Fibroblast of lung (primary cell): ENCODE data around the gene ZDHHC3. TPM values are rescaled to one million over a fixed set of nuclear protein-coding genes. Genes with fewer than 3 reads are reported as not detected.

Source experiments
- DNase-seq, 2 donors: peaks; one replicate each; pipeline versions ENCODE4 v3.0.0 to v3.0.0-alpha.2; 2010; ENCODE audit warnings: low read depth in 2 of 2
- H2AFZ ChIP-seq: 2 replicates; pipeline ENCODE4 v1.5.1; 2012; ENCODE audit warnings: low read length, control low read depth, inconsistent platforms
- H3K27ac ChIP-seq: 2 replicates; pipeline ENCODE4 v1.5.1; 2011; ENCODE audit warnings: low read length, control low read depth; ENCODE audit not compliant: insufficient read depth
- H3K27me3 ChIP-seq: 2 replicates; pipeline ENCODE4 v1.5.1; 2011; ENCODE audit warnings: mild to moderate bottlenecking, low read length; ENCODE audit not compliant: control insufficient read depth, insufficient read depth
- H3K36me3 ChIP-seq: 2 replicates; pipeline ENCODE4 v1.5.1; 2011; ENCODE audit warnings: low read length; ENCODE audit not compliant: control insufficient read depth, insufficient read depth
- H3K4me1 ChIP-seq: 2 replicates; pipeline ENCODE4 v1.5.1; 2011; ENCODE audit warnings: low read length; ENCODE audit not compliant: control insufficient read depth, insufficient read depth; ENCODE audit errors: extremely low read depth
- H3K4me2 ChIP-seq: 2 replicates; pipeline ENCODE4 v1.5.1; 2011; ENCODE audit warnings: low read length, control low read depth; ENCODE audit not compliant: insufficient read depth; ENCODE audit errors: extremely low read depth
- H3K4me3 ChIP-seq, 4 experiments: fragments of 200-600 bp in 1 of 4; sonication (generic) in 1 of 4; replicated peaks in 1 of 4; 2 replicates each; pipeline ENCODE4 v1.5.1; 2011 to 2016; ENCODE audit warnings: low read length in 4 of 4, low read depth in 3 of 4, mild to moderate bottlenecking in 3 of 4, control low read depth in 2 of 4, inconsistent platforms in 1 of 4, mixed read lengths in 1 of 4; ENCODE audit not compliant: insufficient read depth in 1 of 4; ENCODE audit errors: control extremely low read depth in 1 of 4
- H3K79me2 ChIP-seq: 2 replicates; pipeline ENCODE4 v1.5.1; 2012; ENCODE audit warnings: mild to moderate bottlenecking, low read length, inconsistent platforms; ENCODE audit not compliant: control insufficient read depth, insufficient read depth
- H3K9ac ChIP-seq: 2 replicates; pipeline ENCODE4 v1.5.1; 2011; ENCODE audit warnings: mild to moderate bottlenecking, low read length, control low read depth; ENCODE audit not compliant: insufficient read depth
- H3K9me3 ChIP-seq: 2 replicates; pipeline ENCODE4 v1.5.1; 2012; ENCODE audit warnings: low read depth, low read length; ENCODE audit not compliant: control insufficient read depth, insufficient read depth
- H4K20me1 ChIP-seq: 2 replicates; pipeline ENCODE4 v1.5.1; 2011; ENCODE audit warnings: low read length; ENCODE audit not compliant: control insufficient read depth, insufficient read depth; ENCODE audit errors: extremely low read depth
- CTCF ChIP-seq, 2 donors: IDR thresholded peaks in 1 of 2; conservative IDR thresholded peaks in 1 of 2; 1 replicate in 1 of 2; 2 replicates in 1 of 2; pipeline ENCODE4 v1.5.1; 2011 to 2012; ENCODE audit warnings: low read length in 2 of 2, control low read depth in 1 of 2, inconsistent platforms in 1 of 2, low read depth in 1 of 2, mild to moderate bottlenecking in 1 of 2
- EZH2 ChIP-seq: IDR thresholded peaks from 2 replicates; pipeline ENCODE4 v1.5.1; 2012; ENCODE audit warnings: low read length, control low read depth, mild to moderate bottlenecking; ENCODE audit errors: missing control alignments
- polyA plus RNA-seq, 2 donors: library from polyadenylated mRNA; depleted of rRNA in 1 of 2; stranded (reverse) in 1 of 2; unstranded in 1 of 2; fragments of >200 nt; gene quantifications; 2 replicates each; pipeline ENCODE4 v1.2.1, GENCODE V29; 2011 to 2012; ENCODE audit warnings: missing spikeins in 1 of 2
- total RNA-seq: library from RNA; depleted of rRNA; stranded (reverse); fragments of >200 nt; gene quantifications from 2 replicates; pipeline ENCODE4 v1.2.1, GENCODE V29; 2014

Gene ZDHHC3
- total and polyA plus RNA-seq, 2 donors (not counting 1 experiment from before 2014, with no cell fraction given): 53.2 to 126 TPM

GRCh38 chr3:44899683-44900367, 76.1 kb downstream of the ZDHHC3 start:
- Histone ChIP-seq H3K4me2 (no peak overlapping the region), H3K27ac (no peak overlapping the region), H3K27me3 (peaks cover 2% of the 10 kb centered on the region), H3K9ac (no peak overlapping the region), H3K9me3 (no peaks in the 10 kb centered on the region), H3K4me1 (no peaks in the 10 kb centered on the region), H3K36me3 (no peaks in the 10 kb centered on the region), H4K20me1 (no peaks in the 10 kb centered on the region), H3K4me3 (no peak overlapping the region), H3K79me2 (no peaks in the 10 kb centered on the region), H2AFZ (no peak overlapping the region)
- TF ChIP-seq EZH2: no peak
- TF ChIP-seq CTCF (conservative IDR thresholded peaks at IDR 0.05 in 1 of 2, IDR thresholded peaks at IDR 0.05 in 1 of 2; ENCODE audit: low read depth in 1 of 2, low read length in 2 of 2): no peak
- DNase-seq: no peak

- H3K4me3 ChIP-seq: no peak overlapping the region
- H3K27ac ChIP-seq: no peak overlapping the region
- H3K79me2 ChIP-seq: no peaks in the 10 kb centered on the region
- no peak for DNase-seq
- no peaks in the 10 kb centered on the region for H3K36me3 ChIP-seq
- H3K4me2 ChIP-seq: no peak overlapping the region
- H3K27me3 ChIP-seq: peaks cover 2% of the 10 kb centered on the region
- TF ChIP-seq EZH2 (no peak), CTCF (conservative IDR thresholded peaks at IDR 0.05 in 1 of 2, IDR thresholded peaks at IDR 0.05 in 1 of 2; ENCODE audit: low read depth in 1 of 2, low read length in 2 of 2) (no peak)
- no peaks in the 10 kb centered on the region for H4K20me1 ChIP-seq
- H2AFZ ChIP-seq: no peak overlapping the region
- H3K9me3 ChIP-seq: no peaks in the 10 kb centered on the region
- H3K9ac ChIP-seq: no peak overlapping the region
- H3K4me1 ChIP-seq: peaks cover 12% of the 10 kb centered on the region
Observed at GRCh38 chr3:44896440-44896839, 79.5 kb downstream of the ZDHHC3 start.

- H3K9ac ChIP-seq: no peak overlapping the region
- no peak overlapping the region for H3K27ac ChIP-seq
- H3K4me3 ChIP-seq: no peak overlapping the region
- H2AFZ ChIP-seq: no peak overlapping the region
- no peaks in the 10 kb centered on the region for H3K36me3 ChIP-seq
- peaks cover 12% of the 10 kb centered on the region for H3K4me1 ChIP-seq
- no peak overlapping the region for H3K4me2 ChIP-seq
- H3K9me3 ChIP-seq: no peaks in the 10 kb centered on the region
- no peaks in the 10 kb centered on the region for H3K79me2 ChIP-seq
- DNase-seq: peak in 1 of 2 donors; percentile 33
- no peaks in the 10 kb centered on the region for H4K20me1 ChIP-seq
- no peaks in the 10 kb centered on the region for H3K27me3 ChIP-seq
- TF ChIP-seq EZH2: no peak
- TF ChIP-seq CTCF (conservative IDR thresholded peaks at IDR 0.05 in 1 of 2, IDR thresholded peaks at IDR 0.05 in 1 of 2; ENCODE audit: low read depth in 1 of 2, low read length in 2 of 2): no peak
Observed at GRCh38 chr3:44894485-44894884, 81.5 kb downstream of the ZDHHC3 start.
